DOHH2 (cell line): ENCODE measurements around the gene TRAF3IP3.

Experiments
- EZH2phosphoT487 ChIP-seq: fragments of 200-600 bp; sonication (generic); IDR thresholded peaks from 2 replicates; pipeline ENCODE4 v1.6.1; 2017; ENCODE audit warnings: borderline replicate concordance, mild to moderate bottlenecking, antibody characterized with exemption, low read length, moderate library complexity, mixed read lengths
- TF ChIP-seq, protein P1 (sequence below): fragments of 200-600 bp; sonication (generic); IDR thresholded peaks from one replicate; pipeline ENCODE4 v1.5.1; 2014; ENCODE audit warnings: antibody characterized with exemption, mild to moderate bottlenecking, low read depth, low read length; ENCODE audit not compliant: poor library complexity, severe bottlenecking

DNA sequence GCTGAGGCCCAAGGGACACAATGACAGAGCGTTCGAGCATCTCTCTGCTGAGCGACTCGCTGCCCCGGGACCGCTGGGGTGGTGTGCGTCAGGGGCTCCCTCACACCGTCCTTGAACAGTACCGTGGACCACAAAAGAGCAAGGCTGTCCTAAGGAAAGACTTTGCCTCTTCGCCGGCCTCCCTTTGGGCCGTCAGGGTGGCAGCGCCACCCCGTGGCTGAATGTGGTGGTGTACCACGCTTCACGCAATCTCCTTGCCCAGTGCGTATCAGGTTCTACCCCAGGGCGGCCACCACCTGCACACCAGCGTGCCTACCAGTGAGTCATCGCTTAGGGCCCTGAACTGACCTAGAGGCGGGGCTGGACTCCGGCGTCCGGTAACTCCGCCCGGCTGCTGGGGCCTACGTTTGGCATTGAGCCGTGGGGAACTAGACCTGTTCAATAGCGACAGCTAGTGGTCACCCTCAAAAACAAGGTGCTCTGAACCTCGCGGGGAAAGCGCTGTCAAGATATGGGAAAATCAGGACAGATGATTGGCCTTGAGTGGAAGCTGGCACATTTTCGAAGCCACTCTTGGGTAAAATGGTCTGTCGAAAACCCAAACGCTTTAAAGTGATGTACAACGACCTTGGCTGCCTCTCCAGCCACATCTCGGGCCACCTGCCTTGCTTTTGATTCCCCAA is 8.1 kb upstream of the TRAF3IP3 start:
- TF ChIP-seq, protein P1, sequence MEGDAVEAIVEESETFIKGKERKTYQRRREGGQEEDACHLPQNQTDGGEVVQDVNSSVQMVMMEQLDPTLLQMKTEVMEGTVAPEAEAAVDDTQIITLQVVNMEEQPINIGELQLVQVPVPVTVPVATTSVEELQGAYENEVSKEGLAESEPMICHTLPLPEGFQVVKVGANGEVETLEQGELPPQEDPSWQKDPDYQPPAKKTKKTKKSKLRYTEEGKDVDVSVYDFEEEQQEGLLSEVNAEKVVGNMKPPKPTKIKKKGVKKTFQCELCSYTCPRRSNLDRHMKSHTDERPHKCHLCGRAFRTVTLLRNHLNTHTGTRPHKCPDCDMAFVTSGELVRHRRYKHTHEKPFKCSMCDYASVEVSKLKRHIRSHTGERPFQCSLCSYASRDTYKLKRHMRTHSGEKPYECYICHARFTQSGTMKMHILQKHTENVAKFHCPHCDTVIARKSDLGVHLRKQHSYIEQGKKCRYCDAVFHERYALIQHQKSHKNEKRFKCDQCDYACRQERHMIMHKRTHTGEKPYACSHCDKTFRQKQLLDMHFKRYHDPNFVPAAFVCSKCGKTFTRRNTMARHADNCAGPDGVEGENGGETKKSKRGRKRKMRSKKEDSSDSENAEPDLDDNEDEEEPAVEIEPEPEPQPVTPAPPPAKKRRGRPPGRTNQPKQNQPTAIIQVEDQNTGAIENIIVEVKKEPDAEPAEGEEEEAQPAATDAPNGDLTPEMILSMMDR: peak; percentile 100
- TF ChIP-seq EZH2phosphoT487: no peak
